NCI-H748 treated with DMSO at 0.1 percent for 48 hours (cell line): ENCODE measurements around the gene RPP14.
"Not testable (repeated sequence)": the region's sequence is repeated elsewhere in the genome, so short reads cannot be mapped to it uniquely, and the experiment has no call there.

ENCODE experiments used
- DNase-seq: peaks from one replicate; lab custom pipeline; 2025; lab: John Stamatoyannopoulos, UW

Gene RPP14

DNA sequence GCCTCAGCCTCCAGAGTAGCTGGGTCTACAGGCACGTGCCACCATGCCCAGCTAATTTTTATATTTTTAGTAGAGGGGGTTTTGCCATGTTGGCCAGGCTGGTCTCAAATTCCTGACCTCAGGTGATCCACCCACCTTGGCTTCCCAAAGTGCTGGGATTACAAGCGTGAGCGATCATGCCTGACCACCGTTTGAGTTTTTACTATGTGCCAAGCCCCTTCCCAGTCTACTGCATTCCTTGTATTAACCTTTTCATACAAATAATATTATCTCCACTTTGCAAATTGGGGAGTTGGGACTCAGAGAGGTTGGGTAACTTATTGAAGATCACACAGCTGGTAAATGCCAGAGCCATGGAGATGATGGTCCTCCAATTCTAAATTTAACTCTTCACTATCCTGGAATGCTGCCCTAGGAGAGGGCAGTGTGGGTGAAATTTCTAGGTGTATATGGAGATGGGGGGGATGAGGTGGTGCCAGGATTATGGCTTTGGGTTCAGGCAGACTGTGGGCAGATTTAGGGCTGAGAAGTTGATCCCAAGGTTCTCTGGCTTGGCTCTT is 25.6 kb downstream of the RPP14 start:
- DNase-seq = no peak

DNA sequence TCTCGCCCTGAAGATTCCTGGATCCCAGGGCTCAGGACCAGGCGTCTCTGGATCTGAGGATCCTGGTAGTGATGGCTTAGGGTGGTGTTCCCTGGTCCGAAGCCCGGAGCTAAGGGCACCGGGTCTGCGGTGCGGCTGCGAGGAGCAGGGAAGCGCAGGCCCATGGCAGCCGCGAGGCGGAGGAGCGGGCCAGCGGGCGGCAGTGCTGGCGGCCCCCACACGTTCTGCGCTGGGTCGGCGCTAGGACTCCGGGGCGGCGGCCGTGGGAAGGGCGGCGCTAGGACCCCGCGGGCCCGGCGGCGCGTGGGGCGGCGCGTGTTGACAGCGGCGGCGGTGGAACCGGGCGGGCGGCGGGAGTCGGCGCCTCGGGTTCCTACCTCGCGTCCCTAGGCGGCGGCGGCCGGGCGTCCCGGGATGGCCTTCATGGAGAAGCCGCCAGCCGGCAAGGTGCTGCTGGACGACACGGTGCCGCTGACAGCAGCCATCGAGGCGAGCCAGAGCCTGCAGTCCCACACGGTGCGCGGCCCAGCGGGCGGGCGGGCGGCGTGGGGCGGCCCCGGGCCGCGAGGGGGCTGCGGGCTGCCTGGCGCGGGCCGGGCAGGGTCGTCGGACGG is 26.6 kb downstream of the RPP14 start, which contains the start of gene PXK:
PXK (plus strand) TSS at position 318 of the 614 bp plus-strand sequence; CDS start at position 415, 97 bp downstream.
- DNase-seq = peak; percentile 2

DNA sequence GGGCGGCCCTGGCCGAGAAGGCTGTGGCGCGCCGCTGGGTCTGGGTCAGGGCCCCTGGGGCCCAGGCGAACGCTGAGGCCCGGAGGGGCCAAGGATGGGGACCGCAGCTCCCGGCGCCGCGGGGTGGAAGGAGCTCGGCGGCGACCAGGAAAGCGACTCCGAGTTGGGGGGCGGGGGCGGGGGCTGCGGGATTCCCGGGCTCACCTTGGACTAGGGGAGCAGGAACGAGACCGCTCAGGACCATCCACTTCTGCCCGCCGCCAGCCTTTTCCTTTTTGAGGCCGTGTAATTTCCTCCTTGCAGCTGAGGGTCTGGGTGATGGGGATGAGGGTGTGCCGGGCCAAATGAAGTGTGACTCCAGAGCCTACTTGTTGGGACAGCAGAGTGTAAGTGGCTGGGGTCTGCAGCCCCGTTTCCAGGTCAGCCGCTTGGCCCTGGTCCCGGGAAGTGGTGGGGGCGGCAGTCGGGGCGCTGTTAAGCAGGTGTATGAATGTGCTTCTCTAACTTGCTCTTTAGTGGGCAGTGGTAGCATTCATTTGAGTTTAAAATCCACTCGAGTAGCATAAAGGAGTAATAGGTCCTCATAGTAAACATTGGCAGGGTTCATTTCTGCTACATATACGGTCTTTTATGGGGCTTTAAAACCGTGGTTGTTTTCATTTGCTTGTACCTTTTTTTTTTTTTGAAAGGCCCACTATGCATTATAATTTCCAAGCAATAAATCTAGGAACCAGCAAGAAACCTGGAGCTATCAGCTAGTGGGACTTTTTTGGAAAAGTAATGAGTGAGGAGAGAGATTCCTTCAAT is 27.4 kb downstream of the RPP14 start:
- DNase-seq = peak; percentile 5

GRCh38 chr3:58334013-58334321 is 27.9 kb downstream of the RPP14 start:
- DNase-seq = no peak

DNA sequence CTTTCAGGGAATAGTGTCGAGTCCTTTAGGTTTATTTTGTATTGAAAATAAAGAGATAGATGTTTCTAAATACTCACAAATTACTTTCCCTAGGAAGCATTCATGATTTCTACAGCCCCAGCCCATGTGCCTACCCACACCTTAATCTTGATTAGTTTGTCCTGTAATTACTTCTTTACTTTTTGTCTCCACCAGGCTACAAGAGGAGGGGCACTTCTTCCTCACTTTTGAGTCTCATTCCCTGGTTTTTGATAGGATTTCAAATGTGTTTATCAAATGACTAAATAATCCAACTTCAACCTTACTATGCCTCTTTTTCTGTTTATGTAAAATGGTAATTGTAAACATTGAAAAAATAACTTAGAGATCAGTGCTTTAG is 28.4 kb downstream of the RPP14 start:
- DNase-seq = no peak

DNA sequence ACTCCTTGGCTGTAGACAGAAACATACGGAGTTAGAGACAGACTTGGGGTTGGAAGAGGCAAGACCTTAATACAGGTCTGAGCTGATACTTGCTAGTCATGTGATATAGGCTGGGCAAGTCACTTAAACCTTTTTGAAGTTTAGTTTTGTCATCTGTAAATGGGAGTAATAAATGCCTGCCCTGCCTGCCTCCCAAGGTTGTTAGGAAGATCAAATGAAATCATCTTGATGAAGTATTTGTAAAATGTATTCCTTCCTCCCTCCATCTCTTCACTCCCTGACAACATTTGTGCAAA is 29.6 kb downstream of the RPP14 start:
- DNase-seq = no peak

GRCh38 chr3:58336135-58336882 is 30.3 kb downstream of the RPP14 start:
- no peak for DNase-seq

DNA sequence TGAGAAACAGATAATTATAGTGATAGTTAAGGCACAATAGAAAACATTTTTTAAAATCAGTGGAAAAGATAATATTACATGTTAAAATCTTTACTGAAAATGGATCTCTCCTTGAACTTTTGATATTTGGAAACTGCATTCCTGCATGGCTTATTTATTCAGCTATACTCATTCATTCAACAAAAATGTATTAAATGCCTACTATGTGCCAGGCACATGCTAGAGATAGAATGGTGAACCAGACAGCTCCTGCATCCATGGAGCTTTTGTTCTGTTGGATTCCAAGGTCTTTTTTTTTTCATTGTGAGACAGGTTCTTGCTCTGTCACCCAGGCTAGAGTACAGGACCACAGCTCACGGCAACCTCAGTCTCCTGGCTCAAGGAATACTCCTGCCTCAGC is 31.1 kb downstream of the RPP14 start:
- no peak for DNase-seq

- DNase-seq = not testable (repeated sequence)
Measured at GRCh38 chr3:58339146-58339545, 33.1 kb downstream of the RPP14 start.

DNA sequence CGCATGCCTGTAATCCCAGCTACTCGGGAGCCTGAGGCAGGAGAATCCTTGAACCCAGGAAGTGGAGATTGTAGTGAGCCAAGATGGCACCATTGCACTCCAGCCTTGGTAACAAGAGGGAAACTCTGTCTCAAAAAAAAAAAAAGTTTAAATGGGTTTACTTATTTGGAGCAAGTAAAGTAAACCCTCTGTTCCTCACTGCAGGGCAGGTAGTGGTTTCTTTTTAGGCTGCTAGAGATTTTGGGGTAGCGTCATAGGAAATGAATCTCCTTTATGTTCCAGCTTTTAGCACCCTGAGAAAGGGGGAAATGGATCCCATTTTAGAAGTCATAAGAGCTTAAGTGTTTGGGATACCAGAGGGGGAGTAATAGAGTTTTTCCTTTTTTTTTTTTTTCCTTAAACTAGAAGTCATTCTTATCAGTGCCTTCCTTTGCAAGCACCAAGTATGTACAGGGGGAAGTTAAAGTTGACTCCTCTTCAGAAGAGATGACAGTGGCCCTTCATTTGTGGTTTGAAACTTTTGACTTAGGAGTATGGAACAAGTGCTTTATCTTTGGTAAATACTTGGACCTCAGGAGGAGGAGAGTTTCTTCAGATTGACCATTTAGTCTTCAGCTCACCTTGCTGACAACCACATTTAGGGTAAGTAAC is 34.7 kb downstream of the RPP14 start:
- no peak for DNase-seq

- no peak for DNase-seq
Measured at GRCh38 chr3:58341376-58341775, 35.3 kb downstream of the RPP14 start.

GRCh38 chr3:58342676-58343075 is 36.6 kb downstream of the RPP14 start:
- no peak for DNase-seq

DNA sequence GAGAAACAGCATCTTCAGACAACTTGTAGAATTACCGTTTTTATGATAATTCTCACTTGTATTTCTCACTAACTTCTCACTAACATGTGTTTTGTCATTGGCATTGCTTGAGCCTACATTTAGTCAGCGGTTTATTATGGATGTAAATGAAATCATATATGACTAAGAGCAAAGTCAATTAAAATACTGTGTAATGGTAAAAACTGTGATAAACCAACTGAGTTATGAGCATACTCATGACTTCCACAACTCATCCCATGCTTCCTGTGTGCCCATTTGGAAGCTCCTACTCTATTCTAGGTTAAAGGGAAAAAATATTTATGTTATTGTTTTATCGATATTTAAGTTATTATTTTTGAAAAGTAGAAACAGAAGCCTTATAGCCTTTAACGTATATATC is 39.4 kb downstream of the RPP14 start:
- no peak for DNase-seq

- no peak for DNase-seq
Measured at GRCh38 chr3:58346368-58346767, 40.3 kb downstream of the RPP14 start.

- DNase-seq = no peak
Measured at GRCh38 chr3:58347984-58348383, 41.9 kb downstream of the RPP14 start.

GRCh38 chr3:58349792-58350626 is 44.0 kb downstream of the RPP14 start:
- DNase-seq = no peak

GRCh38 chr3:58350627-58351013 is 44.6 kb downstream of the RPP14 start:
- DNase-seq = no peak

- DNase-seq = no peak
Measured at GRCh38 chr3:58351920-58352319, 45.9 kb downstream of the RPP14 start.

- no peak for DNase-seq
Measured at GRCh38 chr3:58352626-58353025, 46.6 kb downstream of the RPP14 start.

DNA sequence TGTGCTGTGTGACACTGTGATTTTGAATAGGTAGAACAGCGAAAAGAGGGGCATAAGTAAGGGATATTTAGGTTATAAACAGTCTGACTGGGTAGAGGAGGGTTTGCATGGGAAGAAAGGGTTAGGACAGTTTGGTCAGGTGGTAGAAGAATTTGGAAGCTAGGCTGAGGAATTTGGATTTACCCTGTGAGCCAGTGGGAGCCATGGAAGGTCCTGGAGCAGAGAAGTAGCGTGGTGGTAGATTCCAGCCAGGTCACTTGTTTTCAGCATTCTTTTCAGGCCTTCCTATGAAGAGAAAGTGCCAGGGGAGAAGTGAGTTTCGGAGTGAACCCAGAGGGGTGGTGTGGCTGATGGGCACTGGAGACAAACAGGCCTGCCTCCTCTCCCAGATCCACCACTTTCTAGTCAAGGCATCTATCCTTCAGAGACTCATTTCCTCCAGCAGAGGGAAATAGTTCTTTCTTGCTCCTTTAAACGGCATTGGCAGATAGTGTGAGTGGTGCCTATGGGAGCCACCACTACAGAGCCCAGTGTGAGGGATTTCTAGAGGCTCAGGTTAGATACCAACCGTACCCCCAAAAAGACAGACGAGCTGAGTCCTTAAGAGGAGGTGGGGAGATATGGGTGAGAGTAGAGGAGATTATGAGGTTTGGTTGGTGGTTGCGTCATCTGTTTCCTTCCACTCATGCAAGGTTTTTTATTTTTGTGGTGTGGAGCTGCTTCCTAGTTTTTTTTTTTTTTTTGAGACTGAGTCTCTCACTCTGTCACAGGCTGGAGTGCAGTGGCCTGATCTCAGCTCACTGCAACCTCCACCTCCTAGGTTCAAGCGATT is 47.9 kb downstream of the RPP14 start:
- DNase-seq = no peak

- DNase-seq = no peak
Measured at GRCh38 chr3:58355179-58355578, 49.1 kb downstream of the RPP14 start.
